ENCODE data around the gene YAE1.

YAE1 gene

GRCh38 chr7:39609113-39609934 is 43.1 kb downstream of the YAE1 start:
- no peak for DNase-seq

- DNase-seq, result no peak
Measured at GRCh38 chr7:39609935-39610263, 43.7 kb downstream of the YAE1 start.

DNA sequence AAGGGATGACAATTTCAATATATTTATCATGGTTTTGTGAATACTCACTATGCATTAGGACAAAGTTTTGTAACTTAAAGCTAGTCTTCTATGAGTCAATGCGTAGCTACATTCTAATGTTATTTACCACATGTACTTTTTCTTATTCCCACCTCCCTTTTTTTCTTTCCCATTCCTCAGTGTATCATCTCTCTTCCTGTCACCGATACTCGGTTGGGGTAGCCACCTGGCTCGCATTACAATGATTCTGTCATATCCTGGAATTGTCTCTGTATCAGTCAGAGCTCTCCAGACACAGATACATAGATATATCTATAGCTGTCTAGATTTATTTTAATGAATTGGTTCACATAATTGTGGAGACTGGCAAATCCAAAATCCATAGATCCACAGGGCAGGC is 47.4 kb downstream of the YAE1 start:
- DNase-seq, result no peak

DNA sequence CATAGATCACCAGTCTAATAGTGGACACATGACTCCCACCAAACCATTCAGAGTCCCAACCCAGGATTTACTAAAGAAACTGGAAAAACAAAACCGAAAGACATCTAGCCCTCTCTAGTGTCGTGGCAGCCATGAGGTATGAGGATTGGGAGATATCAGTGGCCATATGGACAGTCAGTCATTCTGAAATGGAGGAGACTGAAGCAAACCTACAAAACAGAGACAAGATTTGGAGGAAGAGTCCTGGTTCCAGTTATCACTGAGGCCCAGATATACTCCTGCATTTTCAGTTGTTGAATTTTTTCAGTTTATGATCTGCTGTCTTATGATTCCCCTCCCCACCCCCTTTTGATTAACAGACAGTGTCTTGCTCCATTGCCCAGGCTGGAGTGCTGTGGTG is 48.1 kb downstream of the YAE1 start:
- DNase-seq, result no peak

DNA sequence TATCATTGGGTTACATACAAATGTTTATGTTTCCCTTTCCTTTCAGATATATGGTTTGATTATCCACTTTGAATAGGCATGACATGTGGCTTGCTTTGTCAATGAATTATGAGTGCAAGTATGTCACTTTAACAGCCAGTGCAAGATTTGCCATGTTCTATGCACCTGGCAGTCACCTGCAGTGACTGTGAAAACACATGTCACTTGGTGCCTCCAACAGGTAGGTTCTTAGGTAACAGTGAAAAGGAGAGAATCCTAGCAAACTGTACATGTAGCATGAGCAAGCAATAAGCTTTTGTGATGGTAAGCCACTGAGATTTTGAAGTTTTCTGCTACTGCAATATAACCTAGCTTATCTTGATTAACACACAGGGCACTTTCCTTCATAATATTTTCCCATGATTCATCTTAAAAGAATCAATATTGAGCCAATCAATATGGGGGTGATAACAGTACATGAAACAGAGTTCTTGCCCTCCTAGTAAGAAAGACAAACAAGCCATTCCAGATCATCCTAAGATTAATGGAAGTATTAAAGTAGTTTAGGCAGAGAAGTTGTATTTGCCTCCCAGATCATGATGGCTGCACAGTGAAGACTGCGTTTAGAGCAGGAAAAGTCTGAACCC is 49.3 kb downstream of the YAE1 start:
- no peak for DNase-seq

GRCh38 chr7:39616138-39616537 is 49.9 kb downstream of the YAE1 start:
- no peak for DNase-seq

DNA sequence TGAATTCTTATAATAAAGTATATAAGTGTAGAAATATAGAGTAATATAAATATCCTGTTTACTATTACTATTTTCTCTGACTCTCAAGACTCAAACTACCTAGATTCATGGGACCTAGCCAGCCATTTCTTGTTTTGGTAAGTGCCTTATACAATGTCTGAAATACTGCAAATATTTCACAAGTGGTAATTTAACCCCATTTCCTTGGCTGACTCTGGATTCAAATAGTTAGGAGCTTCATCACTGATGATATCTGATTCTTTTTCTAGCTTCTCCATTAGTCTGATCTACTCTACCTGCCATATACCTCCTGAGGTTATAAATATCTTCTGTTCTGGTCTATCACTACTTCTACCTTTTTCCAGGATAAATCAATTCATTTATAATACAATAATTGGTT is 50.8 kb downstream of the YAE1 start:
- DNase-seq, result no peak

- no peak for DNase-seq
Measured at GRCh38 chr7:39618868-39619267, 52.7 kb downstream of the YAE1 start.

DNA sequence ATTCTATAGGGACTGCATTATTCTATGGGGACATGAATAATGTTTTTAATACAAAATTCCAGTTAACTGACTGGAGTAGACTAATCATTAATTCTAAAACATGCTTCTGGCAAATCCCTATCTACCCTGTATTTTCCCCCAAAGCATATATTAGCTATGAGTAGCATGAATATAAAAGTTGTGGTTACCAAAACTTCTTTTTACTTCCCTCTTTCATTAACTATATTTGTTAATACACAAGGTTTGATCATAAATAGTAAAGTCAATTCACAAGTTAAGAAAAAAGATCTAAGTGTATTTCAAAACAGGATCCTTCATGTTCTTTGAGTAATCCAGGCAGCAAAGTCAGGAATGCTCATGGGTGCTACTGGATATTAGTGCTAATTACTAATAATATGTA is 54.3 kb downstream of the YAE1 start:
- DNase-seq, result no peak

- no peak for DNase-seq
Measured at GRCh38 chr7:39621261-39621660, 55.1 kb downstream of the YAE1 start.

- no peak for DNase-seq
Measured at GRCh38 chr7:39621784-39622411, 55.7 kb downstream of the YAE1 start.

Data from NCI-H2107 (cell line).